HG02642 (cell line): ENCODE measurements around the gene CARS2.
A peak's percentile ranks its signal among the peaks of the same experiment; 100 is the strongest.
"Not testable (repeated sequence)": the region's sequence is repeated elsewhere in the genome, so short reads cannot be mapped to it uniquely, and the experiment has no call there.

Experiments used
- ATAC-seq: cut with Tn5 transposase; IDR thresholded peaks from one replicate; pipeline ENCODE4 v1.9.1; 2021; ENCODE audit warnings: mild to moderate bottlenecking; ENCODE audit not compliant: unreplicated experiment, poor library complexity

Gene CARS2

GRCh38 chr13:110705826-110706569, at the start of gene CARS2:
TSS of gene CARS2 (minus strand) at chr13:110706116. CDS start at chr13:110706093, 23 bp downstream.
- peak; percentile 96 for ATAC-seq

GRCh38 chr13:110748271-110748670, 42.4 kb upstream of the CARS2 start:
- no peak for ATAC-seq

GRCh38 chr13:110746438-110746837, 40.5 kb upstream of the CARS2 start:
- no peak for ATAC-seq

- no peak for ATAC-seq
Measured at GRCh38 chr13:110743687-110744086, 37.8 kb upstream of the CARS2 start.

GRCh38 chr13:110737555-110737954, 31.6 kb upstream of the CARS2 start:
- no peak for ATAC-seq

GRCh38 chr13:110734561-110734960, 28.6 kb upstream of the CARS2 start:
- ATAC-seq: no peak

GRCh38 chr13:110731072-110731471, 25.2 kb upstream of the CARS2 start:
- ATAC-seq: no peak

GRCh38 chr13:110726726-110727125, 20.8 kb upstream of the CARS2 start:
- ATAC-seq: no peak

- ATAC-seq: not testable (repeated sequence)
Measured at GRCh38 chr13:110726153-110726552, 20.2 kb upstream of the CARS2 start.

GRCh38 chr13:110723598-110723997, 17.7 kb upstream of the CARS2 start:
- no peak for ATAC-seq

- ATAC-seq: no peak
Measured at GRCh38 chr13:110722971-110723370, 17.1 kb upstream of the CARS2 start.

- ATAC-seq: no peak
Measured at GRCh38 chr13:110719036-110719710, 13.3 kb upstream of the CARS2 start.

GRCh38 chr13:110716247-110716515, 10.3 kb upstream of the CARS2 start:
- ATAC-seq: no peak

- ATAC-seq: peak; percentile 57
Measured at GRCh38 chr13:110715395-110716246, 9.7 kb upstream of the CARS2 start.

- no peak for ATAC-seq
Measured at GRCh38 chr13:110714797-110715394, 9.0 kb upstream of the CARS2 start.

GRCh38 chr13:110713981-110714796, 8.3 kb upstream of the CARS2 start:
- ATAC-seq: no peak

- no peak for ATAC-seq
Measured at GRCh38 chr13:110713642-110713952, 7.7 kb upstream of the CARS2 start, which contains the start of gene ING1. TSS of gene ING1 (plus strand) at chr13:110713700. CDS start at chr13:110714150, 450 bp downstream.

- ATAC-seq: peak; percentile 53
Measured at GRCh38 chr13:110712849-110713641, 7.1 kb upstream of the CARS2 start.
